HepG2 (cell line): Measurements from ENCODE around the gene PRSS48.

Source experiments
- ESRRA ChIP-seq: sonication (generic); formaldehyde crosslinking; IDR thresholded peaks from 2 replicates; pipeline ENCODE4 v1.5.1; 2020; ENCODE audit warnings: mild to moderate bottlenecking, low read depth, missing genetic modification reagents
- JUND ChIP-seq: sonication (generic); formaldehyde crosslinking; IDR thresholded peaks from 2 replicates; pipeline ENCODE4 v1.8.0; 2022; ENCODE audit warnings: mild to moderate bottlenecking, missing genetic modification reagents
- PHF8 ChIP-seq: sonication (generic); formaldehyde crosslinking; IDR thresholded peaks from 2 replicates; pipeline ENCODE4 v1.5.0; 2020; ENCODE audit warnings: missing genetic modification reagents
- TBP ChIP-seq: sonication (generic); formaldehyde crosslinking; IDR thresholded peaks from 2 replicates; pipeline ENCODE4 v1.5.0; 2020; ENCODE audit warnings: missing genetic modification reagents
- TFAP4 ChIP-seq: sonication (generic); IDR thresholded peaks from 2 replicates; pipeline ENCODE4 v1.6.1; 2016; ENCODE audit warnings: low read depth, borderline replicate concordance
- ZGPAT ChIP-seq: IDR thresholded peaks from 2 replicates; pipeline ENCODE4 v1.6.1; 2016; ENCODE audit warnings: mild to moderate bottlenecking
- ZHX2 ChIP-seq, 2 experiments: sonication (generic) in 1 of 2; formaldehyde crosslinking in 1 of 2; IDR thresholded peaks; 2 replicates each; pipeline versions ENCODE4 v1.6.1 to v1.9.0; 2014 to 2022; ENCODE audit warnings: antibody characterized with exemption in 1 of 2, borderline replicate concordance in 1 of 2, inconsistent platforms in 1 of 2, low read depth in 1 of 2, missing genetic modification reagents in 1 of 2
- ZNF607 ChIP-seq: sonication (generic); formaldehyde crosslinking; IDR thresholded peaks from 2 replicates; pipeline ENCODE4 v1.5.1; 2020; ENCODE audit warnings: missing genetic modification reagents, mild to moderate bottlenecking, borderline replicate concordance
- ZSCAN5A ChIP-seq: sonication (generic); formaldehyde crosslinking; IDR thresholded peaks from 2 replicates; pipeline ENCODE4 v1.8.0; 2022; ENCODE audit warnings: mild to moderate bottlenecking, missing genetic modification reagents, borderline replicate concordance

- TF ChIP-seq TFAP4 (no peak), JUND (CRISPR knock-in tag) (no peak), ESRRA (no peak), TBP (CRISPR knock-in tag) (no peak), ZHX2 (IDR thresholded peaks at IDR 0.05; ENCODE audit: low read depth) (no peak), ZHX2 (CRISPR knock-in tag; IDR thresholded peaks at IDR 0.05; ENCODE audit: borderline replicate concordance) (no peak), ZSCAN5A (CRISPR knock-in tag) (no peak), ZNF607 (no peak), PHF8 (no peak), ZGPAT (CRISPR knock-in tag) (no peak)
These were observed 62.5 kb downstream of the PRSS48 start for GRCh38 chr4:151339467-151339866.
